Glomerular visceral epithelial cell (primary cell): ENCODE data around the gene SLC39A13.

Experiments
- DNase-seq: peaks from one replicate; pipeline ENCODE4 v3.0.0-alpha.2; 2016; ENCODE audit errors: extremely low spot score

The SLC39A13 gene

GRCh38 chr11:47403135-47403534 is 5.3 kb upstream of the SLC39A13 start:
- no peak for DNase-seq

DNA sequence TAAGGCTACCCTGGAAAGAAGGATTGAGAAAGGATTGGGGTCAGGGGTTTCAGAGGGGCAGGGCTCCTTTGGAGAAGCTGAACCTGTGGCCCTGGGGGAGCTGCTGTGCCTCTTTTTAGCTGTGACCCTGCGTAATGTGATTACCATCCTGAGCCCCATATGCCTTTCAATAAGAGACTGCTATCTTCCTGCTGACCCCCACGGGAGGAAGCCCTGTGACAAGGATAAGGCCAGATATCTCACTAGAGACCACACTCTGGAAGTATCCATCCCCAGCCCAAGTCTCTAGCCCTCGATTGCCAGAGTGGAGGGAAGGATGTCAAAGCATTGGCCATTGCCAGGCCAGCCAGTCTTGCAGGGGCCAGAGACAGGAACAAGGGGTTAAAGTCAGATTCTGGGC is 4.8 kb upstream of the SLC39A13 start:
- DNase-seq: no peak

DNA sequence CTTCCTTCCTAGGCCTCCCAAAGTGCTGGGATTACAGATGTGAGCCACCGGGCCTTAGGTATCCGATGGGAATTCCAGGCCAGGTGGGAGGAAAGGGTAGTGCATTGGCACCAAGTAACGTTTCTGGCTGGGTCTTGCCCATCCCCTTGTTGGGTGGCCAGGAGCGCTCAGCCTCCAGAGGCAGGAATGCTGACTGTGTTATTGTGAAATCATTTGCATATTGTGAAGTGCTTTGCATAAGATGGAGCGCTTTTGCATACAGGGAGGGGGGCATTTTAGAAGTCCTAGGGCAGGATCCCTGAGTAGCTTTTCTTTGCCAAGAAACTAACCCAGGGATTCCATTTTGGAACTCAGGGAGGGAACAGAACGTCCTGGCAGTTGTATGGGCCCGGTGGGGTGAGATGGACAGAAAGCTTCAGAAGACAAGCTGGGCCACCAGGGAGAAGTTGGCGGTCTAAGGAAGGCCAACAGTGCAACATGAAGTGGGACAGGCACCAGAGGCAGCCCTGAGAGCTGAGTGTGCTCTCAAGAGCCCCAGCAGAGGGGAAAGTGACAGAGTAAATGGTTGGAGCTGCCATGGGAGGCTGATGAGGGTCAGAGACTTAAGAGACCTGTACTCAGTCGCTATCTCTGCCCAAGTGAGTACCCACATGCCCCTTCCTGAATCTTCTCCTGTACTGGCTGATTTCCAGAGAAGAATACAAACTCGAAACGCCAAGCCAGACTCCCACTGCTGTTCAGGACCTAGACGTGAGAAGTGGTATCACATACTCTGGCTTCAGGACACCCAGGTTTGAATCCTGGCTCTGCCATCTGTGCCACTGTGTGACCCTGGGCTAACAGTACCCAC is 1.3 kb upstream of the SLC39A13 start:
- DNase-seq: no peak

DNA sequence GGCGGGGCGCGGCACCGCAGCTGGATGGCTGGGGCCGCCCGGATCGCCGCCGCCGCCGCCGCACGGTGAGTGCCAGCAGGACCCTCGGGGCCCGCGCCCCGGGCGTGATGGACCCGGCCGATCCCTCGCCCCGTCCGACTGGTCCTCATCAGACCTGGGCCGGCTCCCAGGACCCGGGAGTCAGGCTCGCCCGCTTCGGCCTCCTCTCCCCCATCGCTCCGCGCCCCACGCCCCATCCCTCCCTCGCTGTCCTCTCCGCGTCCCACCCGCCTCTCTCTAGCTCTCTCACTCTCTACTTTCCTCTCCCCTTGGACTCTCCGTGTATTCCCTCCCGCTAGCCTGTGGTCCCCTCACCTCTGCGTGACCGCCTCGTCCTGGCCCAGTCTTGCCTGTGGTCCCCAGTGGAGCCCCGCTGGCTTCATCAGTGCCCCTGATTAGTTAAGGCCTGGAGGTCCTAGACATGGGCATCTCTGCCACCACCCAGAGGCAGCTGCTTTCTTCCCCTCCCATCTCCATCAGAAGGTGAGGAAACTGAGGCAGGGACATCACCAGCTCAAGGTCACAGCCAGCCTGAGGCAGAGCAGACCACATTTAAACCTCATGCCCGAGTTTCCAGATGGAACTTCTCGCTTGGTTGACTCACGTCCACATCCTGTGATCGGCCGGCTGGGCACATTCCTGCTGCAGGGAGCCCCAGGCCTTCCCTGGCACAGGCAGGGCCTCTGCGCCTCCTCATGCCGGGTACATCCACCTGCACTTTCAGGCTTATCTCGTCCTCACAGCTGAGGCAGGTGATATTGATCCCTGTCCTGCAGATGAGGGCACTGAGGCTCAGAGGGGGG is 429 bp downstream of the SLC39A13 start:
- DNase-seq: peak; percentile 85

DNA sequence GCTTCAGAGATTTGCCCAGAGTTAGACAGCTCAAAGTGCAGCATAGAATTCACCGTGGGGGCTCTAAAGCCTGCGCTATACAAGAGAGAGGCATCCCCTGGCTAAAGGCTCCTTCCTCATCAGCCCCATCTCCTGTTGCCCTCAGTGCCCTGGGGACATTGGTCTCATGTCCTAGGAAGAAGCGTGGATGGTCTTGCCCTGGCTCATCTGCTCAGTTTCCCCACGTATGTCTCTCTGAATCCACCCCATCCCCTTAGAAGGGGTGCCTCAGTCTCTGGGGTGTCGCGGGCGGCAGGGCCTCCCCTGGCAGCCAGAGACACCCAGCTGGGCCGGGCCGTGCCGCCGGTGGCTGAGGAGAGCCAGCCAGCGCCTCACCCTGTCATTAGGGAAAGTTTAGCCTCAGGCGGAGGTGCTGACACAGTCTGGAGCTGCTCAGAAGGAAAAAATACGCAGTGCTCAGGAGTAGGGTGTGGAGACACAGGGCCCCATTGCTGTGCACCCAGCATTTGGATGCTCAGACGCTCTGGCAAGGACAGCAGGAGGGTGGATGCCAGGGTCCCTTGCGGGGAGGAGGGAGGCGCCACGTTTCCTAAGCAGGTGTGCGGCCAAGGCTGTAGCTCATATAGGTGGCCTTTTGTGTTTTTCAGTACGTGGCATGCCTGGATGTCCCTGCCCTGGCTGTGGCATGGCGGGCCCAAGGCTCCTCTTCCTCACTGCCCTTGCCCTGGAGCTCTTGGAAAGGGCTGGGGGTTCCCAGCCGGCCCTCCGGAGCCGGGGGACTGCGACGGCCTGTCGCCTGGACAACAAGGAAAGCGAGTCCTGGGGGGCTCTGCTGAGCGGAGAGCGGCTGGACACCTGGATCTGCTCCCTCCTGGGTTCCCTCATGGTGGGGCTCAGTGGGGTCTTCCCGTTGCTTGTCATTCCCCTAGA is 1.3 kb downstream of the SLC39A13 start:
- no peak for DNase-seq

- no peak for DNase-seq
Measured at GRCh38 chr11:47410370-47411264, 2.2 kb downstream of the SLC39A13 start.

- DNase-seq: peak; percentile 46
Measured at GRCh38 chr11:47411884-47412746, 3.7 kb downstream of the SLC39A13 start.

- no peak for DNase-seq
Measured at GRCh38 chr11:47413351-47413750, 5.0 kb downstream of the SLC39A13 start.

GRCh38 chr11:47413908-47414684 is 5.7 kb downstream of the SLC39A13 start:
- peak; percentile 46 for DNase-seq

DNA sequence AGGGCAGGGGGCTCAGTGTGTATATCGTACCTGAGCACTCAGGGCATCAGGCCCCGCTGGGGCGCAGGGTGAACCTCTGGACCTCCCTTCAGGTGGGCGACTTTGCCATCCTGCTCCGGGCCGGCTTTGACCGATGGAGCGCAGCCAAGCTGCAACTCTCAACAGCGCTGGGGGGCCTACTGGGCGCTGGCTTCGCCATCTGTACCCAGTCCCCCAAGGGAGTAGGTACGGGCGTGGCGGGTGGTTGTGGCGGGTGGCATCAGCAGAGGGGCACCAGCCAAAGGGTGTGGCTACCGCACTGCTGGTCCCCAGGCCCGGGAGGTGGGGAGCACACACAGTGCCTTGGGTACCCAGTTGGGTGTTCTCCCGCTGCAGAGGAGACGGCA is 6.3 kb downstream of the SLC39A13 start:
- no peak for DNase-seq

GRCh38 chr11:47415091-47415854 is 6.9 kb downstream of the SLC39A13 start:
- DNase-seq: no peak

- DNase-seq: peak; percentile 95
Measured at GRCh38 chr11:47415949-47416472, 7.6 kb downstream of the SLC39A13 start.

GRCh38 chr11:47417712-47418111 is 9.3 kb downstream of the SLC39A13 start:
- DNase-seq: no peak

DNA sequence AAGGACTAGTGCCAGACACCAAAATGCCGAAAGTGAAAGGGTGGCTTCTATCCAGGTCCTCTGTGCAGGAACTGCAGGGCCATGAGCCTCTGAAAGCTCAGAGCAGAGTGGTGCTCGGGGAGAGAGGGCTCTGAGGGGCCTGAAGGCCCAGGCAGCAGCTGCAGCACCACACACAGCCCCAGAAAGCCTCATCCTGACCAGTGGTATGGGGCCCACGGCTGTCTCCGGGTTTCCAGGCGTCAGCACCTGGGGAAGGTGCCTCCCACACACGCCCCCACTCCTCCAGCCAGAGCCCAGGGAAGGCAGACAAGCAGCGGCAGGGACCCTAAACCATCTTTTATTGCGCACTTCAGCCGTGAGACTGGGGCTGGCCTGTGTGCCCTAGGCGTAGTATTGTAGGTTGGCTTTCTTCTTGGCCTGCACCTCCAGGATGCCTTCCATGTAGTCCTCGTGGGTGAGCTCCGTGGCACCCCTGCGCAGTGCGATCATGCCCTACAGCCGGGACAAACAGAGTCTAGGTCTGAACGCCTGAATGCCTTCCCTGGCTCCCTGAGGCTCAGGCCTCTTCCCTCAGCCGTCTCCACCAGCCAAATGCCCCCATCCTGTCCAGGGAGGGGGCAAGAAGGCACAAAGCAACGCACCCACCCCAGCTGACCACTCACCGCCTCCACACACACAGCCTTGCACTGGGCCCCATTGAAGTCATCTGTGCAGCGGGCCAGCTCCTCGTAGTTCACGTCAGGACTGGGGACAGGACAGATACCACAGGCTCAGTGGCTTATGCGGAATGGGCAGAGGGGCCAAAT is 10.3 kb downstream of the SLC39A13 start:
- no peak for DNase-seq

- no peak for DNase-seq
Measured at GRCh38 chr11:47425611-47426010, 17.2 kb downstream of the SLC39A13 start.

DNA sequence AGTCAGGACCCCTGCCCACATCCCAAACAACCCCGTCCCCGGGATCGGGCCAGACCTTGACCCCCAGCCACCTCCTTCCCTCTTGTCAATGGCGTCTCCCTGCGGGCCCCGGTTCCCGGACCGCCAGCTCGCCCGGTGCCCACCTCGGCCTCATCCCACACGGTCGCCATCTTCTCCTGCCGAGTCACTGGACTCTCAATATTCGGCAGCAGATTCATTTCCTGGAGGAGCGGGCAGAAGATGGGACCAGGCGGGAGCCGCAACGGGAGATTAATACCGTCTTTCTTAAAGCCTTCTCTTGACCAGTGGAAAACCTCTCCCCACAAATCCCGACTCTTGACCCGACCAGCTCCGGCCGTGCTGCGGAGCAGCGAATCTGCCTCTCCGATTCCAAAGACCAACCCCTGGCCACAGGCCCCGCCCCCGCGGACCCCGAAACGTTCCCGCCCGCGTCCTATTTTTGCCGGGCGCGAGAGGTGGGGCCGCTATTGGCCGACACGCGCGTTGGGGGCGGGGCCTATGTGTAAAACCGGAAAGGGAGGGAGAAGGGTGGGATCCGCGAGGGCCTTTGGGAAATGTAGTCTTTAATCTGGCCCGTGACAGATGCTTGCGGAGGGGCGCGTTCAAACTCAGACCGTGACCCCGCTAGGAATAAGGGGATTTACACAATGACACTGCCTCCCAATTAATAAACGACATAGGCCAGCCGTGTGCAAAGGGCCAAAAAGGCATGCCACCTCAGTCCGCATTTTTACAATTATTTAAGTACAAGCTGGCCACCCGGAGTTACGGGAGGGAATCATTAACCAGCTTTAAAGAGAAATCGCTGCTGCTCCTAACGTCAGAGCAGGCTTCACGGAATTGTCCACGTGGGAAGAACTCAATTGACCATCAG is 17.9 kb downstream of the SLC39A13 start, which contains the start of gene PSMC3:
TSS of gene PSMC3 (minus strand) at position 378 of the 895 bp plus-strand sequence. CDS start at position 218, 160 bp downstream.
- peak; percentile 97 for DNase-seq
